Activated CD4-positive, alpha-beta T cell treated with anti-CD3 and anti-CD28 coated beads, Interleukin-10, Interleukin-2, amounts not matched to agents 100 ng/mL and 50 ng/mL, durations not matched to agents 16 hours and 8 hours (primary cell): Measurements from ENCODE around the gene HS3ST6.
"Not testable (repeated sequence)": the region's sequence is repeated elsewhere in the genome, so short reads cannot be mapped to it uniquely, and the experiment has no call there.

Experiments
- DNase-seq: peaks from one replicate; pipeline ENCODE4 v3.0.0-alpha.2; 2020

The HS3ST6 gene

GRCh38 chr16:1924095-1924494 is 5.9 kb upstream of the HS3ST6 start:
- no peak for DNase-seq

- DNase-seq, result no peak
Measured at GRCh38 chr16:1923299-1924034, 5.3 kb upstream of the HS3ST6 start.

- DNase-seq, result no peak
Measured at GRCh38 chr16:1922357-1922756, 4.1 kb upstream of the HS3ST6 start.

GRCh38 chr16:1920727-1921171 is 2.5 kb upstream of the HS3ST6 start:
- DNase-seq, result peak; percentile 36

GRCh38 chr16:1920122-1920521 is 1.9 kb upstream of the HS3ST6 start:
- DNase-seq, result not testable (repeated sequence)

GRCh38 chr16:1919327-1919998 is 1.2 kb upstream of the HS3ST6 start:
- DNase-seq, result no peak

- DNase-seq, result no peak
Measured at GRCh38 chr16:1917665-1918350, 407 bp downstream of the HS3ST6 start.

- DNase-seq, result no peak
Measured at GRCh38 chr16:1917056-1917664, 1.1 kb downstream of the HS3ST6 start.

GRCh38 chr16:1916640-1916990 is 1.6 kb downstream of the HS3ST6 start:
- DNase-seq, result no peak

GRCh38 chr16:1915732-1916639 is 2.2 kb downstream of the HS3ST6 start:
- no peak for DNase-seq

- DNase-seq, result no peak
Measured at GRCh38 chr16:1914988-1915387, 3.2 kb downstream of the HS3ST6 start.

GRCh38 chr16:1914084-1914608 is 4.1 kb downstream of the HS3ST6 start:
- DNase-seq, result no peak

GRCh38 chr16:1913327-1914083 is 4.7 kb downstream of the HS3ST6 start:
- no peak for DNase-seq

- DNase-seq, result no peak
Measured at GRCh38 chr16:1912215-1912543, 6.0 kb downstream of the HS3ST6 start.

GRCh38 chr16:1911467-1912214 is 6.6 kb downstream of the HS3ST6 start:
- no peak for DNase-seq

GRCh38 chr16:1909561-1910231 is 8.5 kb downstream of the HS3ST6 start:
- no peak for DNase-seq

GRCh38 chr16:1908983-1909382 is 9.2 kb downstream of the HS3ST6 start:
- DNase-seq, result no peak

GRCh38 chr16:1908184-1908583 is 10.0 kb downstream of the HS3ST6 start:
- no peak for DNase-seq

- DNase-seq, result no peak
Measured at GRCh38 chr16:1907226-1907860, 10.9 kb downstream of the HS3ST6 start.

GRCh38 chr16:1906846-1907165 is 11.4 kb downstream of the HS3ST6 start:
- no peak for DNase-seq
